ENCODE data around the gene STIMATE.
A peak's percentile ranks its signal among the peaks of the same experiment; 100 is the strongest.

STIMATE gene

DNA sequence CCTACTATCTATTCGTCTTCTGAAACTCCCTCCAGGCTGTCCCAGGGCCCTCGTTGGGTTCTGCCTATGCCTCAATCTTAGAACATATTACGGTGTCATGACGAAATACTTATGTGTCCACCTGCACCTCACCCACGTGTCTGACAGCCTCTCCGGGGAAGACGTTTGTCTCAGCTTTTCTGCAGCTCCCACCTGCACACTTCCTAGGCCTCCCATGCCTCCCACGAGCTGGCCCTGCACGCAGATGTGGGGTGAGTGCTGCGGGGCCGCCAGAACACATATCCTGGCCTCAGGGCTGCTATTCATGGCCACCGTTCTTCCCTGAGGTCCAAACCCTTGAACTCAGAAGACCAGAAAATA is 55.4 kb downstream of the STIMATE start:
- peak in 1 of 51 donors; percentile 35 for DNase-seq

DNA sequence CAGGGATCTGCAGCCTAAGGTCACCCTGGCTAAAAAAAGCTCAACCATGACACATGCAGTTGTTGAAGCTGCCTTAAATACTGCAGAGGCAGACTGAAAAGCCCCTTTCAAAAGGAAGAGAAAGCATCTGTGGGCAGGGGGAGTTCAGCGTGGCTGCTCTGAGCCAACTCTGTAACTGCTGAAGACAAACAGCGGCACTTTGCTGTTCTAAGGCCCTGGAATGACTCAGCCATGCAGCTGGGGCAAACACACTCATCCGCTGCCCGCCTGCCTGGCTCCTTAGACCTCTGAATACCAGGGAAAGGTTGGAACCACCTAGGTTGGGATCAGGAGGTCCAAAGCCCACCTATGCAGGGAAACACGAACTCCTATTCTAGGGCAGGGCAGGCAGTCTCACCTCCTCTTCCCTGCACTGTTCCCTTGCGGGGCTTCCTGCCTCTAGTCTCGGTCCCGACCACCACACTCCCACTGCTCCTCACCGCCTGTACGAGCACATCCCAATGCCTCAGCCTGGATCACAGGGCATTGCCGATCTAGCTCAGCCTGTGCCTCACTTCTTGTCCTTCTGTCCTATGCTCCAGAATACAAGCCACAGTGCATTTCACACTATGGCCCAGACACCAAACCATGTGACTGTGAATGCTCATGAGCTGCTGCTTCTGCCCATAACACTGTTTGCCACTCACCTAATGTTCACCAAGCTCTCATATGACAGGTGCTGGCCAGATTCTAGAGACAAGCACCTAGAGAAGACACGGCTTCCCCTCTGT is 56.0 kb downstream of the STIMATE start:
- DNase-seq = peak in 2 of 51 donors; percentile 6 to 24

DNA sequence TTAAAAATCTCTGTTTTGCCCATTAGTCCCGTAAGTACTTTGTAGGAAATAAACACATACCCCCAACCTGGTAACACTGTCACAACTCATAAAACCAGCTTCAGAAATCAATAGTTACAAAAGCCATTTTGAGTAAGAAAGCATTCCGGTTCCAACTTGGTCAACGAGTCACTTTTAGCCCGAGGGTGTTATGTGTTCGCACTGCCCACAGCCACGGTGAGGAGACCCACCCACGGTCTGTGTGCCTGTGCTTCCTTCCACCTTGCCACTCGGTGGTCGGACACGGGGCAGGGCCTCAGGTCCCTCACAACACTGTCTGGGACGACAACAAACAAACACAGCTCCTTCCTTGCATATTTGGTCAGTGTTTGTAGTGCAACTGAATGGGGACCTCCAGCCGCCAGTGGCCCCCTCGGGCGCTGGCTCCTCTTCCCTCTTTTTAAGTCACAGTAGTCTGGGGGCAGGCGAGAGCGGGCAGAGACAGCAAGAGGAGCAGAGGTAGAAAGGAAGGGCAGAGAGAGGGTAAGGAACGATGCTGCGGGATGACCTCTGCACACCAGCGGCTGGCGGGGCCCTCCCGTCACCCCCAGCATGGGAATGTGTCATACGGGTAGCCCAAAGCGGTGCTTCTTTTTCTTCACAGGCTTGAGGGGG is 57.3 kb downstream of the STIMATE start:
- no peak for DNase-seq

DNA sequence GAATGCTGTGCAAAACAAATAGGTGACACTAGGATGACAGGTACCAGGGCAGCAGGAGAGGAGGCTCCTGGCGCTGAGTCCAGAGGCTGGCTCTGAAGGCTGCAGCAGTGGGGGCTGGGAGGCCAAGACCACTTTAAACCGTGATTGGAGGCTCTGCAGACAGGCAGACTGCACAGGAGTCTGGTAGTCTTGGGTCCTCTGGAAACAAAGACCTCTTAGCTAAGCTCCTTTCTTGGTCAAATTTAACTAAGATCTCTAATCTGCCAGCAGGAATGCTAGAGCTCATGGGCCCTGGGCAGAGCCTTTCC is 58.1 kb downstream of the STIMATE start:
- DNase-seq = no peak

DNA sequence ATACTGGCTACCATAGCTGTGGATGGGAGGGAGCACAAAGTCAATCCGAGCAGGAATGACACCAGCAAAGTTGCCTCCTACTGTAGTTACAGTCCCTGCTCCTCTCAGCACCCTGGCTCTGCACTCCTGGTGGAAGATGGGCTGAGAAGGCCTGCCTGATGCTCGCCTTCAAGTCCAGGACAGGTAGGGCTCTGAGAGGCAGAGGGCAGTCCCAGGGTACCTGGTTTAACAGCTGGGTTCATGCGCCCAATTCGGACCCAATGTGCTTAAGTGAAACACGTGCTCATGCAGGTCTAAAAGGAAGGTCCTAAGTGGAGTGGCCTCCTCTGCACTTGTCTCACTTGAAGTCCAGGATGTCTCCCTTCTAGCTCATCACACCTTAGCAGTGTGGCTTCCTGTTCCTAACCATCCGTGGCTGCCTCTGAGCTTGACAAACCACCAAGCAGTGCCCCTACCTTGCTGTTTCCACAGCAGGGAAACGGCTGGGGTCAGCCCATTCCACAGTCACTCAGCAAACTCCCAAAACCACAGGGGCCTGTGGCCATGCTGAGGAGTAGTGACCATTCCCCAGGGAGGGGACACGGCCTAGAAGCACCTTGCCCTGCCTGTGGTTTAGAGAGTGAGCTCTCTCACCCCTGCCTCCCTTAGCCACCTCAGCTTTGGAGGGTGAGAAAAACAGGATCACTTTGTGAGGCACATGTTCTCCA is 58.6 kb downstream of the STIMATE start:
- no peak for DNase-seq

DNA sequence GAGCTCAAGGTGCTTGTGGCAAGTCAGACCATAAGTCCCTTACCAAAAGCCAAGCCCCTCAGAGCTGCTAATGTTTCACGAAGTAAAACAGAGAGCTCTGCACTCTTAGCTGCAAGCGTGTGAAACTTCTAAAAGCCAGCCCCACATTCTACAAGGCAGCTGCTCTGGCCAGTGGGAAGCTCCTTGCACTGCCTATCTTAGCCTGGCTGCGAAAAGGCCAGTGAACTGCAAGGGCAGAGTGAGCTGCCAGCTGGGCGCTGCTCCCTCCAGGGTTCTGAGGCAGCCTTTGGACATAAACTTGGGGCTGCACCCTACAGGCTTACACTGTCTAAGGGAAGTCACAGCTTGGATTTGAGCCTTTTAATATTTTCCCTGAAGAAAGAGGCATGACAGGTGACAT is 60.4 kb downstream of the STIMATE start:
- no peak for DNase-seq

DNA sequence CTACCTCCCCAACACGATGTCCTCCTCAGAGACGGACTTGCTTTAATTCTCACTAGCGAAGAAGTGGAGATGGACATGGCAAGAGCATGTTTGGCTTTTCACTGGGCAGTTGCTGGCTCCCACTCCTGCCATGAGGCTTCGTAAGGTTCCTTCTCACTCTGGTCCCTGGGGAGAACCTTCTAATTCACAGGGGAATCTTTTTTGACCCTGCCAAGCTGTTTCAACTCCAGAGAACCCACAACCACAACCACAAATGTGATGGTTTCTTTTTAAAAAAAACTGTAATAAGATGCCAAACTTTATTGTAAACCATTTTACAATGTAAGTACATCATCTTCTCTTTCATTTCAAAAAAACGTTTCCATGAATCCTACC is 60.9 kb downstream of the STIMATE start:
- DNase-seq = no peak

DNA sequence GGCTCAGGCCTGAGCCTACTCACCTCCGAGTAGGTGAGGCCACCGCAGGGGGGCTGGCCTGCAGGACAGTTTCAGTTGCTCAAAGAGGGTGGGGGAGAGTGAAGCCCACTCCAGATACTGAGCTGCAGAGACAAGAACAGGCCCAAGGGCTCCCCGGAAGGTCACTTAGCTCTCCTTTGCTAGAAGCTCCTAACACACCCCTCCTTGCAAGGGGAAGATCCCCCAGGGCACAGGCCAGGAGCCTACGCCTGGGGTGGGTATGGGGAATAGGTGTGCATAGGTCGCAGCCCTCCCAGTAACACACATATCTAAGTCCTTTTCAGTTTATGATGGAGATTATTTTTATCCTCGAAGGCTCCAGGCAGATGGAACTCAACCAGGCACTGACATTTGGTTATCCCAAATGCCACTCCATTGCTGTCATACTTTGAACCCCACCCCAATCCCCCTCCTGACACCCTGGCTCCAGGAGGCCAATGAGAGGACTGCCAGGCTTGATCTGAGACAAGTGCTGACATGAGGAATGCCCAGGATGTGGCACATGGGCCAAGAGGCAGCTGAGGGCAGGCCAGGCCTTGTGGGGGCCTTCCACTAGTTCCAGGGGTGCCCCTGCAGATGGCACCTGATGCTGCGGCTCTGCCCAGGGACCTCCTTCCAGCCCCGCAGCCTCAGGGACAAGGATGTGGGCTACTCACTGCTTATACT is 61.4 kb downstream of the STIMATE start:
- DNase-seq = no peak

DNA sequence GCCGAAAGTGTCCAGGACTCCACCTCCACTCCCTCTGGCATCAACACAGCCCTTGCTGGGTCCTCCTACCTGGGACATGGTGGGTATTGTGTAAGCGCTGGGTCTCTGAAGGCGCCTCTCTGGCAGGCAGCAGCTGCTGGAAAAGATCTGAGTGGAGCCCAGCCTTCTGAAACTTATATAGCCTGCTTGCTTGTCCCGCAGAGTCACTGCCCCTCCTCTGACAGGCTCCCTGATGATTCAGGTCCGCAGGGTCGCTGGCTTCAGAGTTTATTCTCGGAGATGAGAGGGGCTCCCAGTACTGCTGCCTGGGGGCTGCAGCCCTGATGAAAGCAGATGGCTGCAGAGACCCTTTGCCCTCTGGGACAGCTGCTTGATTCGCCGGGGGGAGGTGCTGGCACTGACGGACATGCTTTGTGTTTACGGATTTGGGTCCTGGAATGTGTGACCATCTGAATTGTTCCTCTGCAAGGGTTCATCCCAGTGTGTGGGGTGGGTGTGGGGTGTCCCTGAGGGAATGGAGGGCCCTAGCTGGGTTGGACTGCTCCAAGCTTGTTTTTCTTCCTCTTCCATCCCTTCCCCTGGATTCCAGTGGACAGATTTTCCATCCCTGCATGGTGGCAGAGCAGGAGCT is 62.4 kb downstream of the STIMATE start, which contains the start of gene MUSTN1:
Gene MUSTN1, minus strand, starts transcription at position 149 of the 631 bp plus-strand sequence. Its CDS starts 71 bp downstream, at position 78.
- DNase-seq = no peak

DNA sequence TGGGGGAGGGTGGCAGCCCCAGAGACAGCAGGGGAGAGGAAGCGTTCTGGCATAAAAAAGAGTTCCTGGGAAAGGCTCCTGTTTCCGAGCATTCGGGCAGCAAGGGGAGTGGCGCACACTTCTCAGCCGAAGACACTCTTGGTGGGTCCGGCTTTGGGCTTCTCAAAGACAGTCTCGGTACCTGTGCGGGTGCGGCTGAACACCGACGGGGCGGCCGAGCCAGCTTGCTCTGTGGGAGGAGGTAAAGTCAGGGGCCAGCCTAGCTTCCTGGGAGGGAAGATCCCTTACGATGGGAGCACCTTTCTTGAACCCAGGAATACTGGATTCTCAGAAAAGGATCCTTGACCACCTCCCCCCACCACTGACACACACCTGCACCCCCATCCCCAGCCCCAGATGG is 64.1 kb downstream of the STIMATE start:
- DNase-seq = no peak

DNA sequence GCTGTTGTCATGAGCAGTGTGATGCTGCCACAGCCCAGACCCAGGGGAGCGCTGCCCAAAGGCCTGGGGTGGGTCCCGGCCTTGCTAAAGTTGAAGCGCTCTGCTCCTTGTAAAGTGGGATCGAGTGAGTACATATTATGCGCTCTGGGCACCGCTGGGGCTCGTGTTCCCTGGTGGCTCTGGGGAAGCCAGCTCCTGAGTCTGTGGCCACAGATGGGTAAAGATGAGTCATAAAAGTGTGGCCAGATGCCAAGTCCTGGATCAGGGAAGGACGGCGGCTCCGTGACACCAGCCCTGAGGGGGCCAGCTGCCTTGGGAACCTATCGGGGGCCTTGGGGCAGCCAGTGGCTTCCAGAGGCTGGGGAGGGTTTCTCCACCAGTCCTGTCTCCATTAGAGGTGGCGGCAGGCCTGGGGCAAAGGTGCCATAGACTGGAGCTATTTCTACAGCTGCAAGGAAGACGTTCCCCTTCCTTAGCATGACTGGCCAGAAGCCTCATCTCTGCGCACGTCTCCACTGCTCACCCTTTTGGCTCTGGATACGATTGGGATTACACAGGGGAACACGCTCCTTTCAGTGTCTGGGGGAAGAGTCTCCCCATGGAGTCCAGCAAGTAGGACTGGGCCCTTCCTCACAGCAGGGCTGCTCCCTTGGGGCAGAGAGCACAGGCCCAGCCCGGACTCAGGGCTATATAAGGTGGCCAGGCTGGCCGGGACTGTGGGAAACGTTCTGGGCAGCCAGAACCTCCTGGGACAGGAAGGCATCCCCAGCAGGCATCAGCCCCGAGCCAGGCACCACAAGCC is 65.6 kb downstream of the STIMATE start:
- DNase-seq = peak in 5 of 51 donors; percentile 5 to 56 (median 22)

DNA sequence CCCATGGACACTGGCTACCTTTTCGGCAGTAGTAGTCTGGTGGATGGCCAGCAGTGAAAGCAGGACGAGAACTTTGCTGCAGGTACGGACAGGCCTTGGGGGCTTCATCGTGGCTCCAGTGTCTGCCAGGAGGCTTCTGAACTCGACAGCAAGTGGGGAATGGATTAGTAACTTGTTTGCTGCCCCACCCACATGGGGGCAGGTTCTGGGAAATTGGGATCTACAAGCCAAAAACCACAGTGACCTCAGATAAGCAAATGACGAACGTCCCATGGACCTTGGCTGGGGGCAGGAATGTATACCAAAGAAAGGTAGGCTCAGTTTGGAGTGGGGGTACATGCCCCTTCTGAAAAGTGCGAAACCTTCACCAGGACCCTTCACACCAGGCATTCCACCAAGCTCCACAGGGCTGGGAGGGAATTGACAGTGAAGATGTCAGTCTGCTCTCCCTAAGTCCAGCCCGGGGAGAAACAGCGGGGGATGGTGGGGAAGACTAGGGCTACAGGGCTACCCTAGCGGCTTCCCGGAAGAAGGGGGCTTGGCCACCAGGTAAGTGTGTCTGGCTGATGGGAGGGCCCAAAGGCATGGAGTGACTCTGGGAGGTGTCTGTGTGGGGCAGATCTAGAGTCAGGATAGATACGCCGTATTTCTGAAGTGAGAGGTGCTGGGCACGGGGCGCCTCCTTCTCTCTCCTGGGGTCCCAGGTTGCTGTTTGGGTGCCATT is 66.7 kb downstream of the STIMATE start, which contains the start of gene ITIH4:
Gene ITIH4, minus strand, starts transcription at position 138 of the 724 bp plus-strand sequence. Its CDS starts 30 bp downstream, at position 108.
- no peak for DNase-seq

DNA sequence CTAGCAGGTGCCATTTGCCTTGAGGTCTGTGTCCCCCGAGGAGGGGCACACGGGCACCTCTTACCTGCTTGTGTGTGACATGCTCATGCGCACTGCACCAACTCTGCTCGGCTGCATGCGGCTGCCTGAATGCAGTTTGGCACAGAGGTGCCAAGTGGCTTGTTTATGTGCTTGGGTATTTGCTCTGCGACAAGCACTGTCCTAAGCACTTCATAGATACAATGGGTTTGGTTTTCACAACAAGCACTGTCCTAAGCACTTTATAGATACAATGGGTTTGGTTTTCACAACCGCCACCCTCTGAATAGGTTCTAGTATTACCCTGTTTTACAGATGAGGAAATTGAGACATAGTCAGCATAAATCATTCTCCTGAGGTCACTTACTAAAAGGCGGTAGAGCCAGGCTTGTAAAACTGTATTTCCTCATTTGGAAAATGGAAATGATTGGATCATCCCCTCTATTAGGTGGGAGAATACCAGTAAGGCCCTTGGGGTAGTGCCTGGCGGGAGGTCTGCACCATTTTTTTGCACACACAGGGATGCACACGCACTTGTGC is 67.4 kb downstream of the STIMATE start:
- no peak for DNase-seq

DNA sequence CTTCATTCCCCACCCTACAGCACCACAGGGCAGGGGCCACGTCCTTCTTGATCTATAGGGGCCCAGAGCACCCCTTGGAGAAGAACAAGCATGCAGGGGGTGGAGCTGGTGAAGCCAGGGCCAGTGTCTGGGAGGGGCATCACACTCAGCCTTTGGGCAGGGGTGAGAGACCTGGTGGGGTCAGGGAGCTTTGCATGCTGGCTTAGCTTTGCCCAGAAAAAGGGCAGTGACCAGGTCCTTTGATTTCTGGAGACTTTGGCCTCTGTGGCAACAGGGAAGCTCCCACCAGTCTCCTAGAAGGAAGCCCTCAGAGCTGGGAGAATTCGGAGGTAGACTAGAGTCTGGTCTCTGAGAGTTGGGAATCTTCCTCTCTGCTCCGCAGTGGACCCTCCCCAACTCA is 67.9 kb downstream of the STIMATE start:
- DNase-seq = no peak

DNA sequence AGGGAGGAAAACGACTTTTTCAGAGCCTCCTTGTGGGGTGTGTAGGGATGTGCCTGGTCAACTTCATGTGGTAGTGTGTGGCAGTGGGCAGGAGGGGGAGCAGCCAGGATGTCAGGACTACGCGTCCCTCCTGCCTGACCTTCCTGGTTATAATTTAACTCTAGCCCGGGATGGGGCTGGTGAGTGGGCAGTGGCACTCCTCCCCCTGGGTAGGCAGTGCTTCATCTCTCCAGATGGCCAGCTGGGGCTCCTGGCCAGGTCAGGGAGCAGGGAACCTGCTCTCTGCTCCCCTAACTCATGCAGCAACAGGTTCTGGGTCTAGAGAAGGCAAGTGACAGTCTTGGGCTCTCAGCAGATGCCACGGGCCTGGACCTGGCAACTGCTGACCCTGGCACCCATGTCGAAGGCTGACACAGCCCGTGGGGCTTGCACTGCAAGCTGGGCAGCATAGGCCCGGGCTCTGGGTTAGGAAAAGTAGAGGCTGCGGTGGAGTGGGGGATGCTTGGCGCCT is 69.4 kb downstream of the STIMATE start:
- DNase-seq = no peak

DNA sequence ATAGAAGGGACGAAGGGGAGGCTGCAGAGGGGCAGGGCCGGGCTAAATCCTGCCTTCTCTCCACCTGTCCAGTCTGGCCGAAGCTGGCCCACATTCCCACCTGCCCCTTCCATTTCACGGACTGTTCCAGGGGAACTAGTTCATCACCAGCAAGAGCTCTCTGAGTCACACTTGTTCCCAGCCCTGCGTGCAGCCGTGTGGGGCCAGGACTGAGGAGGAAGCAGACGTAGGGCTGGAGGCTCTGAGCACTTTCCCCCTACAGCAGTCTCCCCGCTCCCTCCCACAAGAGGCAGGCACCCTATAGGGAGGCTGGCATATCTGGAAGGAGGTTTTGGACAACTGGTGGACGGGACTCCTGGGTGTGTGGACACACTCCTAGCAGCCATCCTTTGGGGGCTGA is 69.9 kb downstream of the STIMATE start:
- DNase-seq = no peak

DNA sequence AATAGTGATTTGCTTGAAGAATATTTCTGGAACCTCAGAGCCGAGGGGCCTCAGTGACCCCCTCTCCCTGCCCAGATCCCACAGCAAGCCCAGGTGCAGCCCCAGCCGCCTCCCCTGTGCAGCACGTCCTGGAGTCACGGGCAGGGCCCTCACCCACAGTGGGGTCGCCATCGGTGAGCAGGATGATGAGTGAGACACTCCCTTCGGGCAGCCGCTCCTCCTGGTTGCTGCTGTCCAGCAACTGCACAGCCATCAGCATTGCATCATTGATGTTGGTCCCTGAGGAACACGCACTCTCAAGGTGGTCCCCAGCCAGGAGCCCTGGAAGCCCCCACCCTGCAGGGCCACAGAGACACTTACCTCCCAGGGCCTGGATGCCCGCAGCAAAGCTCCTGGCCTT is 73.3 kb downstream of the STIMATE start:
- DNase-seq = no peak

DNA sequence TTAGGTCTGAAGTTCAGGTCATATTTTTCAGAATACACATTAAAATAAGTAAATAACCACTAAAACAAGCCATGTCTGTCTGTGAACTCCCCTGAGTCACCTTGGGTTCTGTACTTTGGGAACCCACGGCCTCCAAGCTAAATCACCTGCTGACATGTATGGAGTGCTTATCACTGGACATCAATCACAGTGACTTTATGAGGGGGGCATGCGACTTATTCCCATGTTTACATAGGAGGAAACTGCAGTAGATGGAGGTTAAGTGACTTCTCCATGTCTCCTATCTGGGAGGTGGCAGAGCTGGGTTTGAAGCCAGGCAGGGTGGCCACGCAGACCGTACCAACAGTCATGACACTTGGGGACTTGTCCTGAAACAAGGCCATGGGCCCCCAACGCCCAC is 75.0 kb downstream of the STIMATE start:
- no peak for DNase-seq

DNA sequence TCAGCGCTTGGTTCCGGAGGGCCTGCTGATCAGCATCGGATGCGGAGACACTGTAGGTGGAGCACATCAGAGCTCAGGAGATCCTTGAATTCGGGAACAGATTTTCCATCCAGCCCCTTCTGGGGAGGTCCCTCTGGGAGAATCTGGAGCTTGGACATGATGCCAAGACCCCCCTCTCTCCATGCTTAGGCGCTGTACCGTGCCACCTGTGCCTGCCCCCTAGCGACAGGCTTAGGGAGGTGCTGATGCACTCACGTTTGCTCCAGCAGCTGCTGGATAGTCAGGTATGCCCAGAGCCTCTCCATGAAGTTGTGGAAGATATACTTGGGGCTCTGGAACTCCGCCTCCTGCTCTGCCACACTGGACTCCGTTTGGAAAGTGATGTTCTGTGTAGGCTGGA is 76.6 kb downstream of the STIMATE start:
- no peak for DNase-seq

All from hypothalamus (tissue), 51 donors.